Endothelial cell of umbilical vein (primary cell): Measurements from ENCODE around the gene ACP4.

Experiments
- CTCF ChIP-seq, 2 donors: IDR thresholded peaks; 1 replicate in 1 of 2; 2 replicates in 1 of 2; pipeline ENCODE4 v1.5.1; 2011; ENCODE audit warnings: low read length in 2 of 2, mild to moderate bottlenecking in 2 of 2, moderate library complexity in 2 of 2, control low read depth in 1 of 2, inconsistent platforms in 1 of 2, low read depth in 1 of 2; ENCODE audit not compliant: insufficient read depth in 1 of 2; ENCODE audit errors: extremely low read depth in 1 of 2
- POLR2A ChIP-seq: IDR thresholded peaks from 2 replicates; pipeline ENCODE4 v1.6.1; 2012; ENCODE audit warnings: low read depth, mild to moderate bottlenecking, control low read depth, low read length

GRCh38 chr19:50814883-50815282 lies 24.7 kb downstream of the ACP4 start:
- no peak for TF ChIP-seq CTCF (IDR thresholded peaks at IDR 0.05; ENCODE audit: extremely low read depth in 1 of 2, insufficient read depth in 1 of 2, low read depth in 1 of 2, low read length in 2 of 2)
- no peak for TF ChIP-seq POLR2A
